ENCODE measurements around the gene AKR1C1.

GRCh38 chr10:5002013-5002727 lies 39.0 kb downstream of the AKR1C1 start:
- TF ChIP-seq TAF1 (IDR thresholded peaks at IDR 0.05; ENCODE audit: low read depth, low read length) (no peak), POLR2AphosphoS5 (IDR thresholded peaks at IDR 0.05; ENCODE audit: low read depth, low read length) (no peak)

All from GM12891 (cell line).